GM12878 (cell line): ENCODE data around the gene MAD2L2. TPM values are rescaled to one million over a fixed set of nuclear protein-coding genes. Genes with fewer than 3 reads are reported as not detected.

ENCODE experiments used
- ATAC-seq: fragments of 200-7000 bp; cut with Tn5 transposase; 3 replicates; pipeline ENCODE4 v1.9.1; 2020; ENCODE audit warnings: mild to moderate bottlenecking, moderate library complexity
- BruUV-seq: library from RNA; stranded (reverse); fragments of 400-500 nt; replicated peaks from 2 replicates; lab custom pipeline; 2021; lab: Mats Ljungman, UMichigan
- CTCF ChIA-PET: fragments of 300-600 bp; sonication (Branson Sonifier 250); formaldehyde crosslinking; extraction: SDS; loops from one replicate; lab custom pipeline; 2021; ENCODE audit warnings: inconsistent platforms; lab: Yijun Ruan, JAX
- POLR2A ChIA-PET: fragments of 350-600 bp; formaldehyde crosslinking; extraction: SDS; loops from one replicate; lab custom pipeline; 2021; ENCODE audit warnings: inconsistent platforms; lab: Charles Lee
- RAD21 ChIA-PET: fragments of 300-600 bp; sonication (Branson Sonifier 250); formaldehyde crosslinking; loops from one replicate; lab custom pipeline; 2023; ENCODE audit warnings: antibody characterized with exemption; ENCODE audit not compliant: unreplicated experiment; lab: Charles Lee
- SMC1A ChIA-PET: fragments of 300-600 bp; sonication (Branson Sonifier 250); formaldehyde crosslinking; loops from one replicate; lab custom pipeline; 2023; ENCODE audit not compliant: unreplicated experiment, uncharacterized antibody; lab: Charles Lee
- DNase-seq: peaks from one replicate; pipeline ENCODE4 v3.0.0-alpha.2; 2011; ENCODE audit warnings: low read depth, low spot score
- FAIRE-seq: peaks from 3 replicates; lab custom pipeline; 2011; peaks lifted over from hg19 to GRCh38; lab: Jason Lieb, UNC
- H2AFZ ChIP-seq: 2 replicates; pipeline ENCODE4 v1.6.0; 2011; ENCODE audit warnings: low read depth, low read length, control low read depth; ENCODE audit not compliant: control insufficient read depth
- H3K27ac ChIP-seq: 2 replicates; pipeline ENCODE4 v1.5.1; 2011; ENCODE audit warnings: control low read depth; ENCODE audit not compliant: control insufficient read depth, insufficient read depth
- H3K27me3 ChIP-seq, 2 experiments: replicated peaks in 1 of 2; 2 replicates each; pipeline versions ENCODE4 v1.6.0 to v1.6.1; 2011; ENCODE audit warnings: low read length in 1 of 2; ENCODE audit not compliant: control insufficient read depth in 2 of 2, insufficient read depth in 2 of 2
- H3K36me3 ChIP-seq, 2 experiments: 2 replicates each; pipeline ENCODE4 v1.5.1; 2011; ENCODE audit warnings: low read length in 1 of 2; ENCODE audit not compliant: control insufficient read depth in 2 of 2, insufficient read depth in 2 of 2
- H3K4me1 ChIP-seq: 2 replicates; pipeline ENCODE4 v1.6.1; 2011; ENCODE audit warnings: mild to moderate bottlenecking, low read length, moderate library complexity, mixed read lengths; ENCODE audit not compliant: control insufficient read depth, insufficient read depth
- H3K4me2 ChIP-seq: 2 replicates; pipeline ENCODE4 v1.6.0; 2011; ENCODE audit warnings: control low read depth; ENCODE audit not compliant: control insufficient read depth, insufficient read depth
- H3K4me3 ChIP-seq: fragments of 200-600 bp; sonication (generic); 2 replicates; pipeline ENCODE4 v1.5.1; 2016
- H3K79me2 ChIP-seq: 2 replicates; pipeline ENCODE4 v1.6.0; 2011; ENCODE audit warnings: low read length; ENCODE audit not compliant: control insufficient read depth, insufficient read depth
- H3K9ac ChIP-seq: 2 replicates; pipeline ENCODE4 v1.8.0; 2011; ENCODE audit warnings: low read length, control low read depth, mixed read lengths; ENCODE audit not compliant: control insufficient read depth, insufficient read depth
- H3K9me3 ChIP-seq: replicated peaks from 3 replicates; pipeline ENCODE4 v1.5.1; 2011; ENCODE audit warnings: mild to moderate bottlenecking, low read length; ENCODE audit not compliant: control insufficient read depth, insufficient read depth
- H4K20me1 ChIP-seq: 2 replicates; pipeline ENCODE4 v1.6.0; 2011; ENCODE audit not compliant: control insufficient read depth, insufficient read depth
- EP300 ChIP-seq, 2 experiments: fragments of 150-350 bp in 1 of 2; IDR thresholded peaks; 2 replicates each; pipeline ENCODE4 v1.6.1; 2011 to 2012; ENCODE audit warnings: low read depth in 2 of 2, low read length in 2 of 2, borderline replicate concordance in 1 of 2, improper control_type of control experiment in 1 of 2, inconsistent platforms in 1 of 2; ENCODE audit not compliant: control insufficient read depth in 1 of 2
- HCFC1 ChIP-seq: fragments of 150-350 bp; IDR thresholded peaks from 2 replicates; pipeline ENCODE4 v1.6.1; 2014; ENCODE audit warnings: low read length
- KDM1A ChIP-seq: fragments of 200-600 bp; sonication (generic); IDR thresholded peaks from 2 replicates; pipeline ENCODE4 v1.6.1; 2016; ENCODE audit warnings: borderline replicate concordance
- SMAD5 ChIP-seq: IDR thresholded peaks from 2 replicates; pipeline ENCODE4 v1.6.1; 2016; ENCODE audit warnings: antibody characterized with exemption, low read depth
- SUPT20H ChIP-seq: IDR thresholded peaks from 2 replicates; pipeline ENCODE4 v1.6.1; 2011; ENCODE audit warnings: low read depth, mild to moderate bottlenecking, low read length, moderate library complexity, borderline replicate concordance; ENCODE audit not compliant: control insufficient read depth
- TAF1 ChIP-seq: IDR thresholded peaks from 2 replicates; pipeline ENCODE4 v1.6.1; 2011; ENCODE audit warnings: mild to moderate bottlenecking, low read depth, low read length, borderline replicate concordance
- TARDBP ChIP-seq: IDR thresholded peaks from 2 replicates; pipeline ENCODE4 v1.6.1; 2016; ENCODE audit warnings: borderline replicate concordance
- WGBS: methylation state at CpG from one replicate; pipeline ENCODE4 v1.1.6; 2016; ENCODE audit warnings: low lambda C conversion rate; ENCODE audit not compliant: insufficient replicate concordance, insufficient coverage; ENCODE audit errors: missing lambda C conversion rate; 5-methylcytosine and 5-hydroxymethylcytosine counted together
- in situ Hi-C: fragments of 300-500 bp; cut with MboI; formaldehyde crosslinking; loops from 9 replicates; pipeline ENCODE4 v1.14.3; 2018; ENCODE audit warnings: mixed read lengths
- intact Hi-C: fragments of 100-400 bp; cut with micrococcal nuclease; formaldehyde crosslinking; loops from one replicate; pipeline ENCODE4 v1.14.2; 2022; ENCODE audit not compliant: unreplicated experiment
- polyA plus RNA-seq, 11 experiments: library from polyadenylated mRNA; depleted of rRNA in 4 of 11; unstranded in 6 of 11; stranded (reverse) in 5 of 11; fragments of >200 nt; fragmentation: Nextera tagmentation in 4 of 11; fragmentation: Illumina TruSeq in 1 of 11; extraction: Ambion mirVana in 4 of 11; extraction: Trizol in 1 of 11; gene quantifications; 1 replicate in 1 of 11; 2 replicates in 10 of 11; pipeline versions ENCODE4 v1.2.1 to v1.2.3, GENCODE V29; 2011 to 2016; ENCODE audit warnings: inconsistent platforms in 2 of 11, missing spikeins in 2 of 11, low read depth in 1 of 11
- total RNA-seq, 4 experiments: library from RNA; depleted of rRNA in 3 of 4; stranded (reverse); fragments of >200 nt in 3 of 4; fragmentation: Illumina TruSeq in 1 of 4; extraction: Trizol in 1 of 4; gene quantifications; 2 replicates each; pipeline versions ENCODE4 v1.2.1 to v1.2.3, GENCODE V29; 2013 to 2021
- TF ChIP-seq, protein P1 (sequence below): fragments of 450-650 bp; IDR thresholded peaks from 2 replicates; pipeline ENCODE4 v1.6.1; 2014; ENCODE audit warnings: mild to moderate bottlenecking
- TF ChIP-seq, protein P2 (sequence below): fragments of 450-650 bp; IDR thresholded peaks from 2 replicates; pipeline ENCODE4 v1.6.1; 2017; ENCODE audit warnings: mild to moderate bottlenecking, low read depth, inconsistent platforms; ENCODE audit not compliant: poor library complexity, severe bottlenecking

MAD2L2 gene
- total and polyA plus RNA-seq, 10 of the 15 experiments (the other 5 are each of a cell fraction or from before 2014, with no cell fraction given), result 3.5 to 95.0 (median 53.2) TPM

DNA sequence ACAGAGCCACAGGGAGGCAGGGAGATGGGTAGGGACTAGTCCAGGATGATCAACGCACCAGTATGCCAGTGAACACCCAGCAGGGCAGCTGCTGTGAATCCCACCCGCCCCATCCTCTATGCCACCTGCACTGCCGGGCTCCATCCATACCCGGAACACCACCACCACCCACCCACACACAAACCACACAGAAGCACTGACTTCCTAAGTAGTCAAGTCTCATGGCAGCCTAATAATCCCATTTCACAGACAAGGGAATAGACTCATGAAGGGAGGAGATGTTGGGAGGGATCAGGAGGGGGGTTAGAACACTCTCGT lies 16.9 kb upstream of the MAD2L2 start:
- BruUV-seq, result no TSS peak
- CTCF ChIA-PET, result interaction anchor here (1.3 kb wide), 1 partner anchor 47 kb away, joined by 9 read pairs; no protein-coding TSS in a partner anchor

More for the DNA sequence above, 16.9 kb upstream of the MAD2L2 start:
- H3K4me2 ChIP-seq, result no peak overlapping the region
- TF ChIP-seq, protein P1, sequence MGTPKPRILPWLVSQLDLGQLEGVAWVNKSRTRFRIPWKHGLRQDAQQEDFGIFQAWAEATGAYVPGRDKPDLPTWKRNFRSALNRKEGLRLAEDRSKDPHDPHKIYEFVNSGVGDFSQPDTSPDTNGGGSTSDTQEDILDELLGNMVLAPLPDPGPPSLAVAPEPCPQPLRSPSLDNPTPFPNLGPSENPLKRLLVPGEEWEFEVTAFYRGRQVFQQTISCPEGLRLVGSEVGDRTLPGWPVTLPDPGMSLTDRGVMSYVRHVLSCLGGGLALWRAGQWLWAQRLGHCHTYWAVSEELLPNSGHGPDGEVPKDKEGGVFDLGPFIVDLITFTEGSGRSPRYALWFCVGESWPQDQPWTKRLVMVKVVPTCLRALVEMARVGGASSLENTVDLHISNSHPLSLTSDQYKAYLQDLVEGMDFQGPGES, result no peak
- TF ChIP-seq KDM1A, result no peak
- TF ChIP-seq SMAD5, result no peak
- TF ChIP-seq TARDBP, result no peak
- TF ChIP-seq, protein P2, sequence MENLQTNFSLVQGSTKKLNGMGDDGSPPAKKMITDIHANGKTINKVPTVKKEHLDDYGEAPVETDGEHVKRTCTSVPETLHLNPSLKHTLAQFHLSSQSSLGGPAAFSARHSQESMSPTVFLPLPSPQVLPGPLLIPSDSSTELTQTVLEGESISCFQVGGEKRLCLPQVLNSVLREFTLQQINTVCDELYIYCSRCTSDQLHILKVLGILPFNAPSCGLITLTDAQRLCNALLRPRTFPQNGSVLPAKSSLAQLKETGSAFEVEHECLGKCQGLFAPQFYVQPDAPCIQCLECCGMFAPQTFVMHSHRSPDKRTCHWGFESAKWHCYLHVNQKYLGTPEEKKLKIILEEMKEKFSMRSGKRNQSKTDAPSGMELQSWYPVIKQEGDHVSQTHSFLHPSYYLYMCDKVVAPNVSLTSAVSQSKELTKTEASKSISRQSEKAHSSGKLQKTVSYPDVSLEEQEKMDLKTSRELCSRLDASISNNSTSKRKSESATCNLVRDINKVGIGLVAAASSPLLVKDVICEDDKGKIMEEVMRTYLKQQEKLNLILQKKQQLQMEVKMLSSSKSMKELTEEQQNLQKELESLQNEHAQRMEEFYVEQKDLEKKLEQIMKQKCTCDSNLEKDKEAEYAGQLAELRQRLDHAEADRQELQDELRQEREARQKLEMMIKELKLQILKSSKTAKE, result no peak
- no peak for TF ChIP-seq TAF1
- TF ChIP-seq HCFC1, result no peak
- TF ChIP-seq SUPT20H, result no peak
- TF ChIP-seq EP300 (IDR thresholded peaks at IDR 0.05; ENCODE audit: borderline replicate concordance in 1 of 2, control insufficient read depth in 1 of 2, low read depth in 2 of 2, low read length in 2 of 2), result no peak
- DNase-seq (no peak), FAIRE-seq (no peak), ATAC-seq (no peak)
- no peaks in the 10 kb centered on the region for H3K36me3 ChIP-seq
- 29% methylated on average over 5 of the region's 5 CpGs for WGBS
- H3K4me3 ChIP-seq, result no peak overlapping the region
- POLR2A ChIA-PET, result no interaction called here
- no peaks in the 10 kb centered on the region for H3K4me1 ChIP-seq
- H2AFZ ChIP-seq, result no peak overlapping the region
- H3K9me3 ChIP-seq, result no peaks in the 10 kb centered on the region
- H3K9ac ChIP-seq, result no peak overlapping the region
- in situ Hi-C loops, result no loop called here
- H3K79me2 ChIP-seq, result no peaks in the 10 kb centered on the region
- H3K27me3 ChIP-seq, result peaks cover 0 to 5% of the 10 kb centered on the region in 2 experiments; a peak in 3 of 4 replicates
- intact Hi-C loops, result no loop called here
- RAD21 ChIA-PET, result no interaction called here
- SMC1A ChIA-PET, result no interaction called here
- H3K27ac ChIP-seq, result no peak overlapping the region
- H4K20me1 ChIP-seq, result no peaks in the 10 kb centered on the region
